DOHH2 (cell line): ENCODE results near the gene HYOU1.

Experiments used
- H3F3A ChIP-seq: fragments of 200-600 bp; sonication (generic), shearing (Covaris generic); 2 replicates; pipeline ENCODE4 v1.6.0; 2016; ENCODE audit warnings: antibody characterized with exemption, mild to moderate bottlenecking; ENCODE audit not compliant: control insufficient read depth, insufficient read depth
- H3K27ac ChIP-seq: fragments of 200-600 bp; sonication (generic); 2 replicates; pipeline ENCODE4 v1.5.1; 2014; ENCODE audit warnings: low read depth, mild to moderate bottlenecking, low read length, moderate library complexity
- H3K27me3 ChIP-seq: fragments of 200-600 bp; sonication (generic); 2 replicates; pipeline ENCODE4 v1.6.1; 2014; ENCODE audit warnings: mild to moderate bottlenecking, low read length, mixed read lengths; ENCODE audit not compliant: control insufficient read depth
- H3K36me3 ChIP-seq: fragments of 200-600 bp; sonication (generic); 2 replicates; pipeline ENCODE4 v1.6.1; 2014; ENCODE audit warnings: mild to moderate bottlenecking, low read length, moderate library complexity, mixed read lengths; ENCODE audit not compliant: control insufficient read depth
- H3K4me1 ChIP-seq: fragments of 200-600 bp; sonication (generic); 2 replicates; pipeline ENCODE4 v1.6.1; 2014; ENCODE audit warnings: mild to moderate bottlenecking, low read length, mixed read lengths; ENCODE audit not compliant: control insufficient read depth
- H3K4me2 ChIP-seq: fragments of 200-600 bp; sonication (generic); 2 replicates; pipeline ENCODE4 v1.6.0; 2014; ENCODE audit warnings: mild to moderate bottlenecking, low read length, moderate library complexity
- H3K4me3 ChIP-seq: fragments of 200-600 bp; sonication (generic); 2 replicates; pipeline ENCODE4 v1.5.1; 2014; ENCODE audit warnings: mild to moderate bottlenecking, low read length, mixed read lengths
- H3K79me2 ChIP-seq: fragments of 200-600 bp; sonication (generic); 2 replicates; pipeline ENCODE4 v1.6.1; 2014; ENCODE audit warnings: mild to moderate bottlenecking, low read length, mixed read lengths; ENCODE audit not compliant: control insufficient read depth
- H3K9me2 ChIP-seq: fragments of 200-600 bp; sonication (generic); replicated peaks from 2 replicates; pipeline ENCODE4 v1.6.1; 2014; ENCODE audit warnings: mild to moderate bottlenecking, low read length, mixed read lengths; ENCODE audit not compliant: control insufficient read depth
- H3K9me3 ChIP-seq: fragments of 200-600 bp; sonication (generic); 2 replicates; pipeline ENCODE4 v1.6.1; 2014; ENCODE audit warnings: antibody characterized with exemption, low read length, mixed read lengths; ENCODE audit not compliant: control insufficient read depth, insufficient read depth
- H4K20me1 ChIP-seq: fragments of 200-600 bp; sonication (generic); 2 replicates; pipeline ENCODE4 v1.6.0; 2014; ENCODE audit warnings: low read depth, mild to moderate bottlenecking, antibody characterized with exemption, low read length, moderate library complexity; ENCODE audit not compliant: control insufficient read depth, insufficient read depth
- CTCF ChIP-seq: fragments of 200-600 bp; sonication (generic); IDR thresholded peaks from one replicate; pipeline ENCODE4 v1.5.1; 2014; ENCODE audit warnings: antibody characterized with exemption, mild to moderate bottlenecking, low read depth, low read length; ENCODE audit not compliant: poor library complexity, severe bottlenecking
- EZH2phosphoT487 ChIP-seq: fragments of 200-600 bp; sonication (generic); IDR thresholded peaks from 2 replicates; pipeline ENCODE4 v1.6.1; 2017; ENCODE audit warnings: borderline replicate concordance, mild to moderate bottlenecking, antibody characterized with exemption, low read length, moderate library complexity, mixed read lengths

Gene HYOU1

GRCh38 chr11:119031912-119032280, 25.1 kb downstream of the HYOU1 start:
- no peak overlapping the region for H3K4me3 ChIP-seq
- peaks cover 18% of the 10 kb centered on the region for H3K4me1 ChIP-seq
- TF ChIP-seq EZH2phosphoT487, result no peak
- TF ChIP-seq CTCF, result no peak
- H3K79me2 ChIP-seq, result peaks cover 24% of the 10 kb centered on the region
- H3F3A ChIP-seq, result no peaks in the 10 kb centered on the region; the same call in 1 of the 2 replicates
- no peak overlapping the region for H3K4me2 ChIP-seq
- peaks cover 29% of the 10 kb centered on the region for H3K36me3 ChIP-seq
- no peaks in the 10 kb centered on the region for H4K20me1 ChIP-seq
- no peaks in the 10 kb centered on the region for H3K9me2 ChIP-seq
- no peaks in the 10 kb centered on the region for H3K27me3 ChIP-seq
- H3K9me3 ChIP-seq, result no peaks in the 10 kb centered on the region
- H3K27ac ChIP-seq, result no peak overlapping the region

- Histone ChIP-seq H3K4me1 (peaks cover 18% of the 10 kb centered on the region), H3K27ac (peak within 1 kb of the TSS; percentile 48), H3K4me2 (peak within 1 kb of the TSS; percentile 64), H3K9me3 (no peaks in the 10 kb centered on the region), H3K27me3 (no peaks in the 10 kb centered on the region), H3K79me2 (peaks cover 24% of the 10 kb centered on the region), H3K9me2 (no peaks in the 10 kb centered on the region), H3K36me3 (peaks cover 43% of the 10 kb centered on the region), H3K4me3 (peak within 1 kb of the TSS; percentile 97), H3F3A (no peaks in the 10 kb centered on the region; the same call in 1 of the 2 replicates), H4K20me1 (no peaks in the 10 kb centered on the region)
- TF ChIP-seq EZH2phosphoT487 (no peak), CTCF (no peak)
Measured at GRCh38 chr11:119030329-119031047, 26.5 kb downstream of the HYOU1 start, which contains the start of gene SLC37A4. Gene SLC37A4 (minus strand): TSS chr11:119030877.

- H3K27ac ChIP-seq, result peak overlapping the region; percentile 48; the same call in 1 of the 2 replicates
- H3K4me2 ChIP-seq, result peak overlapping the region; percentile 64
- H3K9me3 ChIP-seq, result no peaks in the 10 kb centered on the region
Measured at GRCh38 chr11:119030029-119030328, 27.0 kb downstream of the HYOU1 start.

More at GRCh38 chr11:119030029-119030328, 27.0 kb downstream of the HYOU1 start:
- Histone ChIP-seq H3K27me3 (no peaks in the 10 kb centered on the region), H3K9me2 (no peaks in the 10 kb centered on the region), H3K4me1 (peaks cover 18% of the 10 kb centered on the region), H3F3A (no peaks in the 10 kb centered on the region; the same call in 1 of the 2 replicates), H3K79me2 (peaks cover 24% of the 10 kb centered on the region), H4K20me1 (no peaks in the 10 kb centered on the region), H3K4me3 (peak overlapping the region; percentile 97), H3K36me3 (peaks cover 48% of the 10 kb centered on the region)
- TF ChIP-seq CTCF, result no peak
- no peak for TF ChIP-seq EZH2phosphoT487
